HEK293 (cell line): Measurements from ENCODE around the gene FHIT.

Experiments used
- CTCF ChIA-PET: fragments of 350-600 bp; formaldehyde crosslinking; extraction: SDS; loops from one replicate; lab custom pipeline; 2021; ENCODE audit warnings: antibody characterized with exemption; lab: Yijun Ruan, JAX
- POLR2A ChIA-PET: fragments of 300-600 bp; formaldehyde crosslinking; extraction: SDS; loops from one replicate; lab custom pipeline; 2020; ENCODE audit warnings: antibody characterized with exemption, inconsistent platforms; lab: Yijun Ruan, JAX
- H3K27ac ChIP-seq: fragments of 200-500 bp; sonication (Bioruptor generic); 2 replicates; pipeline ENCODE4 v1.5.1; 2014; ENCODE audit warnings: low read depth, low read length, control low read depth, inconsistent platforms; ENCODE audit errors: extremely low read depth
- H3K36me3 ChIP-seq, 2 experiments: fragments of 200-500 bp in 1 of 2; sonication (Bioruptor generic) in 1 of 2; 1 replicate in 1 of 2; 2 replicates in 1 of 2; pipeline ENCODE4 v1.5.1; 2014 to 2017; ENCODE audit warnings: inconsistent platforms in 2 of 2, low read length in 2 of 2; ENCODE audit not compliant: control insufficient read depth in 2 of 2, insufficient read depth in 1 of 2
- H3K4me1 ChIP-seq: fragments of 200-500 bp; sonication (Bioruptor generic); 2 replicates; pipeline ENCODE4 v1.5.1; 2014; ENCODE audit warnings: mild to moderate bottlenecking, low read length, inconsistent platforms; ENCODE audit not compliant: control insufficient read depth, insufficient read depth
- H3K4me3 ChIP-seq: 2 replicates; pipeline ENCODE4 v1.5.1; 2011; ENCODE audit warnings: low read depth, mild to moderate bottlenecking, control low read depth, low read length, moderate library complexity
- H3K9me3 ChIP-seq: fragments of 200-500 bp; sonication (Bioruptor generic); 2 replicates; pipeline ENCODE4 v1.5.1; 2014; ENCODE audit warnings: low read depth, low read length, inconsistent platforms; ENCODE audit not compliant: control insufficient read depth, insufficient read depth
- AEBP2 ChIP-seq: fragments of 450-650 bp; formaldehyde crosslinking; IDR thresholded peaks from 2 replicates; pipeline ENCODE4 v1.5.1; 2016; ENCODE audit warnings: missing biosample characterization, missing genetic modification characterization, borderline replicate concordance
- HOXA7 ChIP-seq: sonication (generic); formaldehyde crosslinking; IDR thresholded peaks from 2 replicates; pipeline ENCODE4 v1.8.1; 2022; ENCODE audit warnings: missing genetic modification reagents, borderline replicate concordance
- KLF1 ChIP-seq: fragments of 450-650 bp; formaldehyde crosslinking; IDR thresholded peaks from 2 replicates; pipeline ENCODE4 v1.5.1; 2016; ENCODE audit warnings: missing biosample characterization, missing genetic modification characterization
- REPIN1 ChIP-seq: fragments of 450-650 bp; formaldehyde crosslinking; IDR thresholded peaks from 2 replicates; pipeline ENCODE4 v1.5.1; 2017; ENCODE audit warnings: missing biosample characterization, missing genetic modification characterization, low read depth
- TCF7L2 ChIP-seq: IDR thresholded peaks from 2 replicates; pipeline ENCODE4 v1.6.1; 2011; ENCODE audit warnings: low read depth, mild to moderate bottlenecking, inconsistent platforms, low read length, moderate library complexity, borderline replicate concordance
- ZBTB17 ChIP-seq: fragments of 450-650 bp; formaldehyde crosslinking; IDR thresholded peaks from 2 replicates; pipeline ENCODE4 v1.5.1; 2016; ENCODE audit warnings: missing biosample characterization, missing genetic modification characterization
- ZBTB48 ChIP-seq: fragments of 450-650 bp; formaldehyde crosslinking; IDR thresholded peaks from 2 replicates; pipeline ENCODE4 v1.5.1; 2016; ENCODE audit warnings: missing biosample characterization, missing genetic modification characterization
- ZNF148 ChIP-seq: fragments of 450-650 bp; formaldehyde crosslinking; IDR thresholded peaks from 2 replicates; pipeline ENCODE4 v1.5.0; 2017; ENCODE audit warnings: missing biosample characterization, missing genetic modification characterization, borderline replicate concordance
- ZNF18 ChIP-seq: fragments of 450-650 bp; formaldehyde crosslinking; IDR thresholded peaks from 2 replicates; pipeline ENCODE4 v1.5.1; 2016; ENCODE audit warnings: missing biosample characterization, missing genetic modification characterization
- ZNF239 ChIP-seq: fragments of 450-650 bp; formaldehyde crosslinking; IDR thresholded peaks from 2 replicates; pipeline ENCODE4 v1.5.1; 2016; ENCODE audit warnings: missing biosample characterization, missing genetic modification characterization
- ZNF302 ChIP-seq: fragments of 450-650 bp; formaldehyde crosslinking; IDR thresholded peaks from 2 replicates; pipeline ENCODE4 v1.5.1; 2016; ENCODE audit warnings: missing biosample characterization, missing genetic modification characterization, low read depth
- ZNF404 ChIP-seq: fragments of 450-650 bp; formaldehyde crosslinking; IDR thresholded peaks from 2 replicates; pipeline ENCODE4 v1.5.1; 2017; ENCODE audit warnings: missing biosample characterization, missing genetic modification characterization
- ZNF777 ChIP-seq: fragments of 450-650 bp; formaldehyde crosslinking; IDR thresholded peaks from 2 replicates; pipeline ENCODE4 v1.5.1; 2017; ENCODE audit warnings: missing biosample characterization, missing genetic modification characterization, borderline replicate concordance
- ZSCAN18 ChIP-seq: fragments of 450-650 bp; formaldehyde crosslinking; IDR thresholded peaks from 2 replicates; pipeline ENCODE4 v1.5.1; 2016; ENCODE audit warnings: missing biosample characterization, missing genetic modification characterization
- ZSCAN30 ChIP-seq: fragments of 450-650 bp; IDR thresholded peaks from 2 replicates; pipeline ENCODE4 v1.5.1; 2018; ENCODE audit warnings: missing biosample characterization, mild to moderate bottlenecking, missing genetic modification characterization, moderate library complexity
- TF ChIP-seq, protein P1 (sequence below): fragments of 450-650 bp; formaldehyde crosslinking; IDR thresholded peaks from 2 replicates; pipeline ENCODE4 v1.5.1; 2016; ENCODE audit warnings: missing biosample characterization, missing genetic modification characterization

Gene FHIT

DNA sequence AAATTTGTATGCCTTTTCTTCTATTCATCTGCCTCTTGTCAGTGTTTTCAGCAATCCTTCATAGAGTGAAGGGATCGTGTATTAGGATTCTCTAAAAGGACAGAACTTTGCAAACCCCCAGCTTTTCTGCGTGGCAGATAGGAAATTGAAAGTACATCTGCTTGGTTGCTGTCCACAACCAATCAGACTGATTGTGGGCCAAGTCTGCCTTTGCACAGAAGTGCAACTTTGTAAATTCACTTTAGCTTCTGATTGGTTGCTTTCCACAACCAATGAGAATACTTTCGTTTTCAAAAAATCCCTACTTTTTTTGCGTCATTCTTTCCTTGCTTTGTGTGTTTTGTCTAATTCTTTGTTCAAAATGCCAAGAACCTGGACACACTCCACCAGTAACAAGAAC is 847.4 kb downstream of the FHIT start:
- H3K36me3 ChIP-seq = no peaks in the 10 kb centered on the region
- H3K27ac ChIP-seq = no peak overlapping the region
- no peak overlapping the region for H3K4me3 ChIP-seq
- POLR2A ChIA-PET = no interaction called here
- no peaks in the 10 kb centered on the region for H3K4me1 ChIP-seq
- CTCF ChIA-PET = no interaction called here
- H3K9me3 ChIP-seq = no peaks in the 10 kb centered on the region
- no peak for TF ChIP-seq ZSCAN30 (tag by site-specific recombination)
- TF ChIP-seq, protein P1, sequence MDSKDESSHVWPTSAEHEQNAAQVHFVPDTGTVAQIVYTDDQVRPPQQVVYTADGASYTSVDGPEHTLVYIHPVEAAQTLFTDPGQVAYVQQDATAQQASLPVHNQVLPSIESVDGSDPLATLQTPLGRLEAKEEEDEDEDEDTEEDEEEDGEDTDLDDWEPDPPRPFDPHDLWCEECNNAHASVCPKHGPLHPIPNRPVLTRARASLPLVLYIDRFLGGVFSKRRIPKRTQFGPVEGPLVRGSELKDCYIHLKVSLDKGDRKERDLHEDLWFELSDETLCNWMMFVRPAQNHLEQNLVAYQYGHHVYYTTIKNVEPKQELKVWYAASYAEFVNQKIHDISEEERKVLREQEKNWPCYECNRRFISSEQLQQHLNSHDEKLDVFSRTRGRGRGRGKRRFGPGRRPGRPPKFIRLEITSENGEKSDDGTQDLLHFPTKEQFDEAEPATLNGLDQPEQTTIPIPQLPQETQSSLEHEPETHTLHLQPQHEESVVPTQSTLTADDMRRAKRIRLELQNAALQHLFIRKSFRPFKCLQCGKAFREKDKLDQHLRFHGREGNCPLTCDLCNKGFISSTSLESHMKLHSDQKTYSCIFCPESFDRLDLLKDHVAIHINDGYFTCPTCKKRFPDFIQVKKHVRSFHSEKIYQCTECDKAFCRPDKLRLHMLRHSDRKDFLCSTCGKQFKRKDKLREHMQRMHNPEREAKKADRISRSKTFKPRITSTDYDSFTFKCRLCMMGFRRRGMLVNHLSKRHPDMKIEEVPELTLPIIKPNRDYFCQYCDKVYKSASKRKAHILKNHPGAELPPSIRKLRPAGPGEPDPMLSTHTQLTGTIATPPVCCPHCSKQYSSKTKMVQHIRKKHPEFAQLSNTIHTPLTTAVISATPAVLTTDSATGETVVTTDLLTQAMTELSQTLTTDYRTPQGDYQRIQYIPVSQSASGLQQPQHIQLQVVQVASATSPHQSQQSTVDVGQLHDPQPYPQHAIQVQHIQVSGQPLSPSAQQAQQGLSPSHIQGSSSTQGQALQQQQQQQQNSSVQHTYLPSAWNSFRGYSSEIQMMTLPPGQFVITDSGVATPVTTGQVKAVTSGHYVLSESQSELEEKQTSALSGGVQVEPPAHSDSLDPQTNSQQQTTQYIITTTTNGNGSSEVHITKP (tag by site-specific recombination) = no peak
- no peak for TF ChIP-seq REPIN1 (tag by site-specific recombination)
- TF ChIP-seq TCF7L2 = no peak
- no peak for TF ChIP-seq ZSCAN18 (tag by site-specific recombination)
- no peak for TF ChIP-seq ZNF404 (tag by site-specific recombination)
- TF ChIP-seq ZBTB48 (tag by site-specific recombination) = no peak
- TF ChIP-seq ZNF239 = no peak
- TF ChIP-seq, all 188 proteins: peak for 0

DNA sequence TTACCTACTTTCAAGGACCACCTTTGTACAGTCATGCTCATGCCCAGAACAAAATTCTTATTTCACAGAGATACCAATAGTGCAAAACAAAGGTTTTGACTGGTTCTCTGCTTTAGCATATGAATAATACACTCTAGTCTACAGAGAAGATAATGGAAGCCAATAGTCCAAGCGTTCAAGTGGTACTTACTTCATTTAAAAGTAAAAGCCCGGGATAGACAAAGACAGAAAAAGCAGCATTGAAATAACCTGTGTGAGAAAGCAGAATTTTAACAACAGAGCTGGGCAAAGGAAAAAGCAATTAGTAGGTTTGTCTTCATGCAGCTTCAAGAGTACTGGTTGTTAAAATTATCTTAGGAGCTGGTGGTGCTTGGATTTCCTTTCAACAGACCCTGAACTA is 848.3 kb downstream of the FHIT start:
- Histone ChIP-seq H3K27ac (no peak overlapping the region), H3K4me1 (no peaks in the 10 kb centered on the region)
- POLR2A ChIA-PET = no interaction called here
- TF ChIP-seq ZBTB17 = no peak
- TF ChIP-seq ZNF777 (tag by site-specific recombination) = no peak
- TF ChIP-seq KLF1 = no peak
- no peak for TF ChIP-seq ZNF302
- TF ChIP-seq ZNF148 (tag by site-specific recombination) = no peak
- TF ChIP-seq AEBP2 (tag by site-specific recombination) = no peak
- no peak for TF ChIP-seq ZNF18 (tag by site-specific recombination)
- TF ChIP-seq HOXA7 = no peak
- TF ChIP-seq, all 188 proteins: peak for 0
- Histone ChIP-seq H3K36me3 (no peaks in the 10 kb centered on the region), H3K4me3 (no peak overlapping the region), H3K9me3 (no peaks in the 10 kb centered on the region)
- CTCF ChIA-PET = no interaction called here
